Neural crest cell (in vitro differentiated cells): Measurements from ENCODE around the gene SLFN5. TPM values are rescaled to one million over a fixed set of nuclear protein-coding genes. Genes with fewer than 3 reads are reported as not detected.
"Not testable (repeated sequence)": the region's sequence is repeated elsewhere in the genome, so short reads cannot be mapped to it uniquely, and the experiment has no call there.

Source experiments
- DNase-seq: peaks from one replicate; pipeline ENCODE4 v3.0.0; 2021; ENCODE audit warnings: low read depth, mixed read lengths, low spot score
- H3K27ac Mint-ChIP-seq: one replicate; pipeline ENCODE4 v1.8.0; 2021; ENCODE audit warnings: mild to moderate bottlenecking, mixed read lengths; ENCODE audit not compliant: unreplicated experiment
- H3K27me3 Mint-ChIP-seq: 2 replicates; pipeline ENCODE4 v1.8.0; 2021; ENCODE audit warnings: low read depth, mild to moderate bottlenecking, mixed read lengths
- H3K36me3 Mint-ChIP-seq: 2 replicates; pipeline ENCODE4 v1.8.0; 2021; ENCODE audit warnings: low read depth, mild to moderate bottlenecking, mixed read lengths
- H3K4me1 Mint-ChIP-seq: 2 replicates; pipeline ENCODE4 v1.8.0; 2021; ENCODE audit warnings: mixed read lengths
- H3K4me3 Mint-ChIP-seq: one replicate; pipeline ENCODE4 v1.8.0; 2021; ENCODE audit warnings: mild to moderate bottlenecking, mixed read lengths
- H3K9me3 Mint-ChIP-seq: 2 replicates; pipeline ENCODE4 v1.8.0; 2021; ENCODE audit warnings: mixed read lengths
- CTCF ChIP-seq: fragments of 200-600 bp; sonication (generic); conservative IDR thresholded peaks from 2 replicates; pipeline ENCODE4 v1.5.0; 2021; ENCODE audit warnings: antibody characterized with exemption, mild to moderate bottlenecking
- total RNA-seq: library from RNA; stranded (reverse); gene quantifications from 2 replicates; pipeline ENCODE4 v1.2.1, GENCODE V29; 2021

The SLFN5 gene
- total RNA-seq, 1 donor from 2014 or later = 8.7 TPM

GRCh38 chr17:35227546-35227945 is 15.3 kb upstream of the SLFN5 start:
- H3K27me3 Mint-ChIP-seq = peaks cover 42% of the 10 kb centered on the region
- no peaks in the 10 kb centered on the region for H3K4me1 Mint-ChIP-seq
- DNase-seq = no peak
- H3K4me3 Mint-ChIP-seq = no peak overlapping the region
- no peak for TF ChIP-seq CTCF
- H3K36me3 Mint-ChIP-seq = no peaks in the 10 kb centered on the region
- no peaks in the 10 kb centered on the region for H3K9me3 Mint-ChIP-seq
- H3K27ac Mint-ChIP-seq = no peak overlapping the region

GRCh38 chr17:35229638-35230037 is 13.2 kb upstream of the SLFN5 start:
- Mint-ChIP-seq H3K36me3 (no peaks in the 10 kb centered on the region), H3K4me3 (no peak overlapping the region), H3K4me1 (no peaks in the 10 kb centered on the region), H3K9me3 (no peaks in the 10 kb centered on the region), H3K27me3 (peaks cover 40% of the 10 kb centered on the region), H3K27ac (no peak overlapping the region)
- DNase-seq = no peak
- TF ChIP-seq CTCF = no peak

GRCh38 chr17:35234315-35234714 is 8.6 kb upstream of the SLFN5 start:
- not testable (repeated sequence) for H3K4me3 Mint-ChIP-seq, H3K36me3 Mint-ChIP-seq, H3K4me1 Mint-ChIP-seq, H3K9me3 Mint-ChIP-seq, H3K27ac Mint-ChIP-seq, DNase-seq
- H3K27me3 Mint-ChIP-seq = peaks cover 46% of the 10 kb centered on the region

- no peak overlapping the region for H3K4me3 Mint-ChIP-seq
- H3K4me1 Mint-ChIP-seq = no peaks in the 10 kb centered on the region
- no peak for TF ChIP-seq CTCF
- H3K27ac Mint-ChIP-seq = no peak overlapping the region
- no peaks in the 10 kb centered on the region for H3K9me3 Mint-ChIP-seq
- DNase-seq = no peak
- H3K36me3 Mint-ChIP-seq = no peaks in the 10 kb centered on the region
- H3K27me3 Mint-ChIP-seq = peaks cover 38% of the 10 kb centered on the region
Measured at GRCh38 chr17:35235289-35235688, 7.6 kb upstream of the SLFN5 start.

- H3K9me3 Mint-ChIP-seq = no peaks in the 10 kb centered on the region
- DNase-seq = no peak
- no peak for TF ChIP-seq CTCF
- no peaks in the 10 kb centered on the region for H3K4me1 Mint-ChIP-seq
- H3K36me3 Mint-ChIP-seq = no peaks in the 10 kb centered on the region
- peaks cover 32% of the 10 kb centered on the region for H3K27me3 Mint-ChIP-seq
- no peak overlapping the region for H3K4me3 Mint-ChIP-seq
- no peak overlapping the region for H3K27ac Mint-ChIP-seq
Measured at GRCh38 chr17:35235917-35236316, 7.0 kb upstream of the SLFN5 start.

- no peak overlapping the region for H3K4me3 Mint-ChIP-seq
- no peak for TF ChIP-seq CTCF
- no peak for DNase-seq
- H3K9me3 Mint-ChIP-seq = no peaks in the 10 kb centered on the region
- H3K4me1 Mint-ChIP-seq = no peaks in the 10 kb centered on the region
- H3K27ac Mint-ChIP-seq = no peak overlapping the region
- no peaks in the 10 kb centered on the region for H3K36me3 Mint-ChIP-seq
- peaks cover 23% of the 10 kb centered on the region for H3K27me3 Mint-ChIP-seq
Measured at GRCh38 chr17:35236821-35237220, 6.1 kb upstream of the SLFN5 start.
